GM12873 (cell line): Measurements from ENCODE around the gene P2RY12.

Experiments used
- CTCF ChIP-seq: IDR thresholded peaks from 2 replicates; pipeline ENCODE4 v1.5.1; 2012; ENCODE audit warnings: low read depth, mild to moderate bottlenecking, moderate library complexity, low read length, control low read depth; ENCODE audit not compliant: insufficient read depth; ENCODE audit errors: missing control alignments

The P2RY12 gene

GRCh38 chr3:151362751-151363174, 21.8 kb downstream of the P2RY12 start:
- TF ChIP-seq CTCF, result no peak

GRCh38 chr3:151357463-151357850, 27.1 kb downstream of the P2RY12 start:
- TF ChIP-seq CTCF, result no peak

- TF ChIP-seq CTCF, result no peak
Observed at GRCh38 chr3:151356794-151357462, 27.6 kb downstream of the P2RY12 start.

- TF ChIP-seq CTCF, result no peak
Observed at GRCh38 chr3:151351648-151352047, 32.9 kb downstream of the P2RY12 start.

GRCh38 chr3:151351219-151351618, 33.3 kb downstream of the P2RY12 start:
- TF ChIP-seq CTCF, result no peak

- TF ChIP-seq CTCF, result no peak
Observed at GRCh38 chr3:151350656-151351055, 33.9 kb downstream of the P2RY12 start.

GRCh38 chr3:151347432-151347831, 37.1 kb downstream of the P2RY12 start:
- TF ChIP-seq CTCF, result no peak
